NAMALWA (cell line): ENCODE data around the gene GABRA1.

Experiments
- DNase-seq: peaks from one replicate; pipeline ENCODE4 v3.0.0-alpha.2; 2015; ENCODE audit warnings: low spot score

Gene GABRA1

GRCh38 chr5:161847941-161848391 is at the start of gene GABRA1:
Gene GABRA1 (plus strand): TSS chr5:161848120. CDS start chr5:161850811, 2,691 bp downstream.
- DNase-seq = no peak

DNA sequence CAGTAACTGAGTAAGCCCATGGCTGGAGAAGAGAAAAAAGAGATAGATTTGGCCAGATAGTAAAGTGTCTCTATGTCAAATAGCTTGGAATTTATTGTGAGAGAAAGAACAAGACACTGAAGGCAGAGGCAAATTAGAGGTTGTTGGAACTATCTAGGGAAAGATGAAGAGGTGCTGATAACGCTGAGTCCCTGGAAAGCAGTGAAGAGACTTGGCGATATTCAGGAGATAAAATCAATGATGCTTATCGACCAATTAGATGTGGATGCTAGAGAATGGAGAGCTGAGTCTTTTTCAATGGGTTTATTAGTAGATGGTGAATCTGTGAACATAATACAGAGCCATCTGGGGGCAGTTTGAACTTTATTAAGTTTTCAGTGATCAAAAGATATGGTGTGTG is 48.6 kb upstream of the GABRA1 start:
- no peak for DNase-seq

- DNase-seq = no peak
Measured at GRCh38 chr5:161804263-161804662, 43.7 kb upstream of the GABRA1 start.

- DNase-seq = peak; percentile 19
Measured at GRCh38 chr5:161846746-161847145, 1.2 kb upstream of the GABRA1 start.

DNA sequence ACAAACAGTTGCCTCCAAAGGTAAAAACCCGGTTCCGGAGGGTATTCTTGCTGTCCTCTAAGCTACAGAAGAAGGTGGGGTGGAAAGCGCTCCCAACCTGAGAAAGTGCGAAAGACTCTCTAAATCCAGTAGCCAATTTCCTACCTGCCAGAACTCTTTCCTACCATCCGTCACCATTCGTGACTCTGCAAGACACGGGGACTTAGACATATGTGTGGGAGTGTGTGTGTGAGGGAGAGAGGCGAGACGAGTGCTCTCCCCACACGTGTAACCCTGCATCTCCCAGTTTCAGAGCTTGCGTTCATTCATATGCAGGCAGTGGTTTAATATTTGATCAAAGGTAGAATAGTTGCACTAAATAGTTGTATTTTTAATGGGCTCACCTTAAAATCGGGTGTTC is 473 bp upstream of the GABRA1 start:
- no peak for DNase-seq

DNA sequence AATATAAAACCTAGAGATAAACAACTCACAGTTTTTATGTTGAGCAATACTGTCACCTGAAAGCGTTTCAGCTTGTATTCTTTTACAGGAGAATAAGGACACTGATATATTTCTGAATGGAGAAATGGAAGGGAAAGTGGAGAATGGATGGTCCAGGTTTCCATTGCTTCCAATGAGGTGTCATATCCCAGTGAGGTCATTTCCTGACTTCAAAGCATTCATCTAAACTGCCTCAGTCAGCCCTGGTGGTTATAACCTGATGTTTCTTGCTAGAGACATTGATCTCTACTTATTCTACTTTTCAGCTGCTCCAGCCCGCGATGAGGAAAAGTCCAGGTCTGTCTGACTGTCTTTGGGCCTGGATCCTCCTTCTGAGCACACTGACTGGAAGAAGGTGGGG is 2.6 kb downstream of the GABRA1 start:
- DNase-seq = no peak

- peak; percentile 44 for DNase-seq
Measured at GRCh38 chr5:161851691-161852299, 3.9 kb downstream of the GABRA1 start.

GRCh38 chr5:161857358-161857757 is 9.4 kb downstream of the GABRA1 start:
- no peak for DNase-seq

DNA sequence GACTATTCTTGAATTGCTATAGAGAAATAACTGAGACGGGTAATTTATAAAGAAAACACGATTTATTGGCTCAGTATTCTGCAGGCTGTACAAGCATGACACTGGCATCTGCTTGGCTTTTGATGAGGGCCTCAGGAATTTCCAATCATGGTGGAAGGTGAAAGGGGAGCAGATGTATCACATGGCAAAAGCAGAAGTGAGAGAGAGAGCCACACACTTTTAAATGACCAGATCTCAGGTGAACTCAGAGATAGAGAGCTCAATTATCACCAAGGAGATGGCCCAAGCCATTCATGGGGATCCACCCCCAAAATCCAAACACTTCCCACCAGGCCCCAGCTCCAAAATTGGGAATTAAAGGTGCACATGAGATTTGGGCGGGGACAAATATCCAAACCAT is 15.3 kb downstream of the GABRA1 start:
- DNase-seq = no peak

GRCh38 chr5:161863811-161864210 is 15.9 kb downstream of the GABRA1 start:
- DNase-seq = no peak

DNA sequence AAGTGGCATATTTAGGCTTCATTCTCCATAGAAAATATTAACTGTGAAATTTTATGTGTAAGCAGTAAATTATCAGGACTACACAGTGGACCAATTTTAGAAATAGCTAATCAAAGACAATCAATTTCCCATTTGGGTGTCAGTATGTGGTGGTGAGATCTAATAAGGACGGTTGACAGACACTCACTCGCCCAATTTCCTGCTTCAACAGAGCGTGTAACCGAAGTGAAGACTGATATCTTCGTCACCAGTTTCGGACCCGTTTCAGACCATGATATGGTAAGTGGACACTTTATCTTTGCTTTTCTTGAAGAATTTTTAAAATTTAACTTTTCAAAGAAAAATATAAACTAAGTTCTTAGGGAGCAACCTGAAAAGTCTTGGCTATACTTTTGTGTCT is 17.6 kb downstream of the GABRA1 start:
- DNase-seq = no peak

GRCh38 chr5:161889971-161890370 is 42.1 kb downstream of the GABRA1 start:
- DNase-seq = no peak

GRCh38 chr5:161895514-161895913 is 47.6 kb downstream of the GABRA1 start:
- DNase-seq = no peak

- DNase-seq = no peak
Measured at GRCh38 chr5:161897033-161897432, 49.1 kb downstream of the GABRA1 start.

GRCh38 chr5:161899590-161899989 is 51.7 kb downstream of the GABRA1 start:
- no peak for DNase-seq

DNA sequence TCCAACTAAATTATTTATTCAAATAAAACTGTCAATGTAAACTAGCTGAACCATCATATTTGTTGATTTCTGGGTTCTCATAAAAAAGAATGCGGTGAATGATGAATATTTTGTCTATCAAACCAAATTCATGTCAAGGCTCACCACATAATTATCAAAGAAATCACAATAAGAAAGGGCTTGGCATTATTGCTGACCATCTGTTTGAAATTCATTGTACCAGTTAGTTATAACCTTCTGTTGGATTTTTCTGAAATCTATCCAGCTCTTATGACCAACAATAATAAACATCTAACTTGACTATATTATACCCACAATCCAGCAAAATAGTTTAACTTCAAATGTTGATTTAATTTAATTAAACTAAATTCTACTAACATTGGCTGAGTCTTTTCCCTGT is 53.1 kb downstream of the GABRA1 start:
- DNase-seq = no peak

GRCh38 chr5:161921781-161922180 is 73.9 kb downstream of the GABRA1 start:
- DNase-seq = no peak

DNA sequence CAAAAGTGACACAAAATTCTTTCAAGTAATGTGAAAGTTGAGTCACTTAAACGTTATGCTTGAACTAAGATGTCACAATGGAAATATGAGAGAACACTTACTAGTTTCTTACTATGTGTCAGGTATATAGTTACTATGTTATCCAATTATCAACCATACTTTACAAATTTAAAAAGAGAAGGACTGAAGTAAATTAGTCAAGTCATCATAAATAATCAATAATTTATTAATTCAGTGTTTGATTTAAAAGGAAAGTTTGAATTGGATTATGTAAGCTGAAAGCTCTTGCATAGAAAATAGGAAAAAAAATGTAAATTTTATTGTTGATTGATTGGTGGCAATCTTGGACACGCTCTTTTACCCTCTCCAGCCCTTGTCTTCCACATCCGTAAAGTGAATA is 76.3 kb downstream of the GABRA1 start:
- DNase-seq = no peak

DNA sequence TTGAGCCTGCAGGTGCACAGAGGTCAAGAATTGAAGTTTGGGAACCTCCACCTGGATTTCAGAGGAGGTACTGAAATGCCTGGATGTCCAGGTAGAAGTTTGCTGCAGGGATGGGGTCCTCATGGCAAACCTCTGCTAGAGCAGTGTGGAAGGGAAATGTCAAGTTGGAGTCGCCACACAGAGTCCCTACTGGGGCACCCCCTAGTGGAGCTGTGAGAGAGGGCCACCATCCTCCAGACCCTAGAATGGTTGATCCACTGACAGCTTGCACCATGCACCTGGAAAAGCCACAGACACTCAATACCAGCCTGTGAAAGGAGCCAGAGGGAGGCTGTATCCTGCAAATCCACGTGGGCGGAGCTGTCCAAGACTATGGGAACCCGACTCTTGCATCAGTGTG is 78.0 kb downstream of the GABRA1 start:
- DNase-seq = peak; percentile 25

- DNase-seq = no peak
Measured at GRCh38 chr5:161934486-161934885, 86.6 kb downstream of the GABRA1 start.

- DNase-seq = no peak
Measured at GRCh38 chr5:161944974-161945373, 97.1 kb downstream of the GABRA1 start.

- DNase-seq = no peak
Measured at GRCh38 chr5:161946911-161947310, 99.0 kb downstream of the GABRA1 start.
